GM21576 (cell line): ENCODE results near the gene VSIG4.
A peak's percentile ranks its signal among the peaks of the same experiment; 100 is the strongest.
"Not testable (repeated sequence)": the region's sequence is repeated elsewhere in the genome, so short reads cannot be mapped to it uniquely, and the experiment has no call there.

Experiments
- ATAC-seq: cut with Tn5 transposase; IDR thresholded peaks from one replicate; pipeline ENCODE4 v1.9.1; 2021; ENCODE audit warnings: mild to moderate bottlenecking, moderate library complexity; ENCODE audit not compliant: unreplicated experiment

VSIG4 gene, protein sequence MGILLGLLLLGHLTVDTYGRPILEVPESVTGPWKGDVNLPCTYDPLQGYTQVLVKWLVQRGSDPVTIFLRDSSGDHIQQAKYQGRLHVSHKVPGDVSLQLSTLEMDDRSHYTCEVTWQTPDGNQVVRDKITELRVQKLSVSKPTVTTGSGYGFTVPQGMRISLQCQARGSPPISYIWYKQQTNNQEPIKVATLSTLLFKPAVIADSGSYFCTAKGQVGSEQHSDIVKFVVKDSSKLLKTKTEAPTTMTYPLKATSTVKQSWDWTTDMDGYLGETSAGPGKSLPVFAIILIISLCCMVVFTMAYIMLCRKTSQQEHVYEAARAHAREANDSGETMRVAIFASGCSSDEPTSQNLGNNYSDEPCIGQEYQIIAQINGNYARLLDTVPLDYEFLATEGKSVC

DNA sequence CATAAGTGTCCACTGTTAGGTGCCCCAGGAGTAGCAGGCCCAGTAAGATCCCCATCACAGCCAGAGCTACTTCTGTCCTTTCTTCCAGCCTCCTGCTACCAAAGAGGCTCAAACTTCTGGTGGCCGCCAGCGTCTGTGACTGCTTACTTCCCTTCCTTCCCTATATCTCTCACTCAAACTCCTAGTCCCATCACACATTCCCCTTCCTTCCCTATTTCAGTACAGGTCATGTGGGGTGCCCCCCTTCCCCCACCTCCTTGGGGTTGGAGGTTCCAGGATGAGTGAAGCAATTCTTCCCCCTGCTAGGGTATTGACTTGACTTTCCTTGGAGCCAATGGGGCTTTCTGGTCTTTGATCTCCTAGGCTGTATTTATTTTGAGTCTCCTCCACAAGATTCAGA, at the start of gene VSIG4:
TSS of gene VSIG4 (minus strand) at position 137 of the 400 bp plus-strand sequence. CDS start at position 55, 82 bp downstream.
- ATAC-seq, result no peak

DNA sequence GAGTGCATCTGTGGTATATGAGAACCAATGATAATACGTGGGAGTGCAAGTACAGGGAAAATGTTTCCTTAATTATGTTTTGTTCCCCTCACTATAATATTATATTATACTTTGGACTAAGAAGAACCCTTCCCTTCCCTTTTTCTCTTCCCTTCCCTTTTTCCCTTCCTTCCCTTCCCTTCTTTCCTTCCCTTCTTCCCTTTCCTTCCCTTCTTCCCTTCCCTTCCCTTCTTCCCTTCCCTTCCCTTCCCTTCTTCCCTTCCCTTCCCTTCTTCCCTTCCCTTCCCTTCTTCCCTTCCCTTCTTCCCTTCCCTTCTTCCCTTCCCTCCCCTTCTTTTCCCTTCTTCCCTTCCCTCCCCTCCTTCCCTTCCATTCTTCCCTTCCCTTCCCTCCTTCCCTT, 36.9 kb upstream of the VSIG4 start:
- ATAC-seq, result no peak

DNA sequence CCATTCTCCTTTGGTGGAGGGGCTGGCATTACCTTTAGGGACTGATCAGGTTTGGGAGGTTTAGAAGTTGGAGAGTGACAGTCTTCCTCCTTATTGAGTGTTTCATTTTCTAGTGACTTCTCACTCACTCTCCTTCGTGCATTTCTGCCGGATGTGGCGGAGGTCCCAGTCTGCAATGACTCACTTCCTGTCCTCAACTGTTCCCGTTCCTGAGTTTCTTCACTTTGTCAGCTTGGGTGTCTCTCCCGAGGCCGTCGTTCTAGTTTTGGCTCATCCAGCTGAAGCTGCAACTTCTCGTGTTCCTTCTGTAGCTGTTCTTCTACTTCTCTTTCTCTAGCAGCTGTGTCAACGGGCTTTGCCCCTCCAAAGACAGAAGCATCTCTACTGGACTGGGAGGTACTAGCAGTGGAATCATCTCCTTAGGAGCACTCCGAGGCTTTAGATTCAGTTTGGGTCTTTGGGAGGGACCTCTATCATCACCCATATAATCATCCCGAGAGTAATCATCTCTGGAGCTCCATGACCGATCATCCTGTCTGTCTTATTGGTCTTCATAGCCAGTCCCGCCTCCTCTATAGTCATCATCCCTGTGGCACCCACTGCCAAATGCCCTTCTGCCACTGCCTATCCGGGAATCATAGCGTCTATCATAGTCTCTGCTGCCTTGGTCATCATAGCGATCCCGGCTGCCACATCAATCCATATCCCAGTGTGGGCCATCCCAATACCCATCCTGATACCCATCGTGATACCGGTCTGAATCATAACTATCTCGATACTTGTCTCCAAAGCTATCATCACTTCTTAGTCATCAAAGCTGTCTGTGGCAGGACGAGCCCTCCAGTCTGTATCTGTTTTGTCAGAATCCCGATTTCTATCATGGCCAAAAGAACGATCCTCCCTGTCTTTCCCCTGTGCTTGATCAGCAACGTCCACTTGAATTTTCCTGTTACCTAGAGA, 35.3 kb upstream of the VSIG4 start:
- no peak for ATAC-seq

DNA sequence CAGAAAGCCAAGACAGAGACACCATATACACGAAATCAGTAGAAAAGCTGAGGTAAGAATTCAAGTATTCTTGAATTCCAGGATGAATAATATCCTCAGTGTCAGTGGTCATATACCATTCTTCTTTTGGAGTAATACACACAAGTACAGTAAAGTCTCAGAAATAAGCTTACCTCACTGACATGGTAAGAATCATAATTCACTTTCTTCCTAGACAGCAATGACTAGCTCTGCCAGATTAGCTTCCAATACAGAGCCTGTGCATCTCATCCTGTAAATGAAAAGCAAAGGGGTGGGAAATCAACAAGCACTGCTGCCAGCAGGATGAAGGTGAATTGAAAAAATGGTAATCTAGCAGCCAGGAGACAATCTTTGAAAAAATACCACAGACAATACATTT, 31.2 kb upstream of the VSIG4 start:
- ATAC-seq, result no peak

DNA sequence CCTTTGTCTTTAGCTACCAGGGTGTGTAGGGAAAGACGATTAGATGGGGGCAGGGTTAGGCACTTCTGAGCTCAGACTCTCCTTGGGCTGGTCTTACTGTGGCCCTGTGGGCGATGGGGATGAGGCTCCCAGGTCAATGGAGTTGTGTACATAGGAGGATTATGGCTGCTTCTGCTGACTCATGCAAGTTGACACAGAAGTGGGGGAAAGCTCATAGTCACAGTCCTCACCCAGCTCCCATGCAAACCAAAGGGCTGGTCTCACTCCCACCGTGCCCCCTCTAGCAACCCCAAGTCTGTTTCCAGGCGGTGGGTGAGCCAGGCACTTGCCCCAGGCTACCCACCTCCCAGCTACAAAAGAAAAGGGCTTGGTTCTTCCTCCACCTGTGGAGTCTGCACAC, 24.4 kb upstream of the VSIG4 start:
- no peak for ATAC-seq

DNA sequence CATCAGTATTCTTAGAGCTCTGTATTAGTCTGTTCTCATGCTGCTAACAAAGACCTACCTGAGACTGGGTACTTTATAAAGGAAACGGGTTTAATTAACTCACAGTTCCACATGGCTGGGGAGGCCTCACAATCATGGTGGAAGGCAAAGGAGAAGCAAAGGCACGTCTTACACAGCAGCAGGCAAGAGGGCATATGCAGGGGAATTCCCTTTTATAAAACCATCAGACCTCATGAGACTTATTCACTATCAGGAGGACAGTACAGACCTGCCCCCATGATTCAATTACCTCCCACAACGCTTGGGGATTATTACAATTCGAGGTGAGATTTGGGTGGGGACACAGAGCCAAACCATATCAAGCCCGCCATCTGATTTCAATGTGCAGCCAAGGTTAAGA, 17.1 kb upstream of the VSIG4 start:
- not testable (repeated sequence) for ATAC-seq

DNA sequence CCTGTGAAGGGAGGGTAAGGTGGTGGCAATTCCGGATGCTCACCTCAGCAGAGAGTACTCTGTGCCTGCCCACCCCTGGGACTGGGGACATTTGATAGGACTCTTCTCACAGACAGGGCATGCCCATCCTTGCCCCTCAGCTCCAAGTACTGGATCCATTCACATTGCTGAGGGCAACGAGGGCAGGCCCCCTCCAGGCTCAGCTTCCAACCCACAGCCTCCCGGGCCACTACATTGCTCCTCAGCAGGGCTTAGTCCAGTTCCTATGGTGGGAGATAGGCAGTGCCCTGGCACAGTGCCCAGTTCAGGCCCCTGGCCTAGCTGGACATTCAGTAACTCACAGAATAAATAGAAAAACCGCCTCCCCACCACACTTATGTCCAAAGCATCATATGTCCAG, 15.1 kb upstream of the VSIG4 start:
- no peak for ATAC-seq

DNA sequence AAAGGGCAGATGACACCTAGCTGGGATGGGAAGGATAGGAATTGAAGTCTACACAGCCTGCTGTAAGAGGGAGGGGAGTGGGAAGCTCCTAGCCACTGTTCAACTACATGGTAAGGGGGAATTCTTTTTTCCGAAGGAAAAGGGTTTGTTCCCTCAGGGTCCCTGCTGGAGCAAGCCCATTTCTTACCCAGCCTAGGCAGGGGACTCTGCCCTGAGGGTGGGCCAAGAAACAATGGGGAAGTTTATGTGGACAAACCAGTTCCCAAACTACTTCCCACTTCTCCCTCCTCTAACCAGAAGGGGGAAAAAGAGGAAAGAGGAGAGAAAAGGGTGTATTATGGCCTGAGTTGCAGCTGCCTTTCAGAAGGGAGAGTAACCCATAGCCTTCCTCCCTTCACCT, 13.5 kb upstream of the VSIG4 start:
- ATAC-seq, result no peak

DNA sequence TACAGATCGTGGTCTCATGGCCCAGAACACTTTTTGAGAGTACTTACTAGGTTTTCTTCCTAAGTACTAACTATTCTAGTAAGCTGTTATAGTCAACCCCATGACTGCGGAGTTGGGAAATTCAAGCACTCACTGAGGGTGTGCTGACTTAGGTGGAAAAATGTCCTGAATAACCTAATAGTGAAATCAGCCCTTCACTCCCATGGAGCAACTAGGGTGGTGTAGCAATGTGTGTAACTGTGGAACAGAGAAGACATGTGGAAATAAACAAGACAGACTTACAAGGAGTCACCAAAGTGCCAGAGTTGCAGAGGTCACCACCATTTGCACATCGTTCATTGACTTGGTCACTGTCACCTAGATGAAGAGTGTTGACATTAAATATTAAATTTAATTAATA, 12.1 kb upstream of the VSIG4 start:
- ATAC-seq, result no peak

DNA sequence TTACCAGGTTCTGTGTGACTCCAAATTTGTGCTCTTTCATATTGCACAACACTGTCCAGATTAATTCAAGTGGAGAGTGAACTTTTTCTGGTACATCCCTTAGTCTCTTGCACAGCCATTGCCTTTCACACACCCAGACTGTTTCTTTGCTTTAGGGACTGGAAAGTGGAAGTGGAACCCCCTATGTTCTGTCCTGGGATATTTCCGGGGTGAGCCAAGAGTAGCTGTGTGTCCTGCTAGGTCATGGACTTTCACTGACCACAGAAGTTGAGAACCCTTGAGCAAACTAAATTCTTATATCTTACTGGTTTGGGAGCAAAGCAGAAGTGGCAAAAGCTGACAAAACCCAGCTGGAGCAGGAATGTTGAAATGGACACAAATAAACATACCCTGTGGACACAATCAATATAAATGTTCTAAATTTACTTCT, 10.3 kb upstream of the VSIG4 start:
- no peak for ATAC-seq

DNA sequence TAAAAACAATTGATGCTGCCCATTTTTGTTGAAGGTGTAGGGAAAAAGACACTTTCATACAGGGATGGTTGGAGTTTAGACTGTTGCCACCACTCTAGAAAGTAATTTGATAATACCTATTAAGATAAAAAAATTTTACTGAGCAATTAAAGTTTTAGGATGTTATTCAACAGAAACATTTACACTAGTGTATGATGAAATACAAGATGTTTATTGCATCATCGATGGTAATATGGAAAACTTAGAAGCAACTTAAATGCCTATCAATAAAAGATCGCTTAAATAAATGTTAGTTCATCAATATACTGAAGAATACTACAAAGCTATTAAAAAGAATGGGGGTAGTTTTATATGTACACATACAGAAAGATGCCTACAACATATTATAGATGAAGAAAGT, 9.2 kb upstream of the VSIG4 start:
- ATAC-seq, result no peak

DNA sequence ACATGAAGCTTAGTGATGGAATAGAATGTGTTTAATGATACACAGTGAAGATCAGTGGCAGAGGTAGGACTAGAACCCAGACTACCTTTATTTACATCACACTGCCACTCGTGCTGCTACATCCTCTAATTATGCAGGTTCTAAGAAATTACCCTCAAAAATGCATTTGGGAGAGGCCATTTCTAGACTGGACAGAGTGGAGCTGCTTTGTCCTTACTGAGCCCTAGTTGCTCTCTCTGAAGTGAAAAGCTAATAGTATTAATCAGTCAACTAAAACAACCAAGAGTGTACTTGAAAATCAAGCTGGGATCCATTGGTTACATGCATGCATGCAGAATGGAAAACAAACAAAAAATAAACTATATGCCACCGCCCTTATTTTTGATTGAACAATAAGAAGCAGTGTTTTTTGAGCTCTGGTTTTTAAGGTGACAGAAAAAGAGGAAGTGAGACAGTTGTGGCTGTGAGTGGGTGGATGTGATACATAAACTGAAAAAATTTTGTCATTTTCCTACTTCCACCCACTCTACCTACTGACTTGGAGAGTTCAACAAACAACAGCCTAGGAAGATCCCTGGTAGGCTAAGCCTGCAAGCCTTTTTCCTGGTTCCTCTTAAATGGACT, 6.8 kb upstream of the VSIG4 start:
- peak; percentile 79 for ATAC-seq

DNA sequence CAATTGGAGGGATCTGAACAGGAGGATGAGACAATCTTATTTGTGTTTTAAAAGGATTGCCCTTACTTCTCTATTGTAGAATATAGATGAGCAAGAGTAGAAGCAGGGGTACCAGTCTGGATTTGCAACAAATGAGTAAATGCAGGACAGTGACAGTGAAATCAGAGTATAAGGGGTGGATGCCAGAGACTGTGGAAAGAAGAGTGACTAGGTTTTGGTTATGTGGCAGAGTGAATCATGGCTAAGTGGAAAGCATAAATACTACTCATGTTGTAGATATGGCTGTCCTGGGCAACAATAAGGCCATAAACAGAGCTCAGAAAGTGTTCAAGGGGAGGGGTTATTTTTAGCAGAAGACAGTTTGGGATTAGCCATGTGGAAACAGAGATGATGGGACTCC, 6.0 kb upstream of the VSIG4 start:
- no peak for ATAC-seq

DNA sequence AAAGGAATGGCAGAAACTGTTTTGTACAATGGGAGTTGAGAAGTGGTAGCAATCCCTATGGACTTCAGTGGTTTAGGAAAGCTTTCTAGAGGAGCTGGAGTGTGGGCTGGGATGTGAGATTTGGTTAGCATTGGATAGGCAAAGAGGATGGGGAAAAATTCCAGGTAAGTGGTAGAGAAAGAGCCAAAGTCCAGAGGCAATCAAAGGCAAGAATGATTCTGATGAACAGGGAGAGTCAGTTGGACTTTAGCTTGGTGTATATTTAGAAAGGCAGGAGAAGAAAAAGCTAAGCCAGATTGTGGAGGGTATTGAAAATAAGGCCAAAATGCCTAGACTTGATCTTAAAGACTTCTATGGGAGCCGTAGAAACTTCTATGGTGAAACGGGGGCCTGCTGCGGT, 3.7 kb upstream of the VSIG4 start:
- ATAC-seq, result no peak

DNA sequence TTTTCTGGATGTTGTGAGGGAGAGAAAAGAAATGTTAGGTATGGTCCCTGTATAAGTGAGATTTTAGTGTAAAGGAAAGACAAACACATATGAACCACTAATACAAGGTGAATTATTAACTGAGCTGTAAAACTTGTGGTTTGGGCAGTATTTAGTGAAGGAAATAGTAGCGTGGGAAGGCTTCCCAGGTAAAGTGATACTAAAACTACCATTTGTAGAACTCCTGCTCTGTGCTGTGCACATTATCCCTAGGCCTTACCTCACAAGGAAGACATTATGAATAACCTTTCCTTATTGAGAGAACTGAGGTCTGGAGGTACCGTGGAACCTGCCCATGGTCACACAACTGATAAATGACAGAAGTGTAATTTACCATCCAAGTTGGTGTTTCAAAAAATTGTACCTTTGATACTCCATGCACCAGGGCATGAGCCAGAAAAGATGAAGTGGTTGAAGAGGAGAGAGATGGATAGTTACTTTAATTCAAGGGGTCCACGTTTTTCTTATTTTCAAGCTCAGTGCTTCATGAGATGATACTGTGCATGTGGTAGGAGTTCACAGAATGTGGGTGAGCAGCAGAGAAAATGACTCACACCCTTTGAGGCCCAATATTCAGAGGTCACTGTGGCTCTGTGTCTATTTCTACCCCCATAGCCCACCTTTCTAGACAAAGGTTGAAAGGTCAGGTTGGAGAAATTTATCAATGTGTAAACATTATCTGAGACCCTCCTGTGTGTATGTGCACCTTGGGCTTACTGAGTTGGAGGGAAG, 2.6 kb upstream of the VSIG4 start:
- peak; percentile 37 for ATAC-seq

DNA sequence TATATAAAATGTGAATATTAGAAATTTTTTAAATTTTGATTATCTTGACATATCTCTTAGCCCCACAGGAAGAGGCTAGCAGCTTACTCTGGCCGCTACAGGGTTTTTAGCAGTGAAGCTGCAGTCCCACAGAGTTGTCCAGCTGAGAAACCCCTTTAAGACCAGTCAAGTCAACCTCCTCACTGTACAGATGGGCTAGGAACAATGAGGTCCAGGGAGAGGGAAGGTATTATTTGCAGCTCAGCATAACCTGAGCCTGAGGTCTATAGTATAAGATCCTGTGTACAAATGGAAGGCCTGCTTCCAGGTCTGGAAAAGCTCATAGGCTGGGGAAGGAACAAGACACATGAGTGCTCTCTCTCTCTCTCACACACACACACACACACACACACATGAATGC, 1.8 kb downstream of the VSIG4 start:
- no peak for ATAC-seq

DNA sequence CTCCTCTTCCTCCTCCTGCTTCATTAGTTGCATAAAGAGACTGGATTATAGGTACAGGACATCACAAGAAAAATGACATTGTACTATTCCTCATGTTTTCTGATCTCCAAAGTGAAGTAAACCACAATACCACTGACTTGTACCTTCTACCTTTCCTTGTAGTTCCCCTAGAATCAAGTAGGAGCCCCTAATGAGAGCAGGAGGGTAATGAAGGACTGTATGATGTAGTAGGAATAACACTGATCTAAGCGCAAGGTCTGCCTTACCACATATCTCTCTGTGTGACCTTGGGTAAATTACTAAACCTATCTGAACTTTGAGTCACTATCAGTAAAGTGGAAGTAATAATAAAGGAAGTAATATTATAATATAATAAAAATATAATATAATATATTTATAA, 3.6 kb downstream of the VSIG4 start:
- ATAC-seq, result no peak

DNA sequence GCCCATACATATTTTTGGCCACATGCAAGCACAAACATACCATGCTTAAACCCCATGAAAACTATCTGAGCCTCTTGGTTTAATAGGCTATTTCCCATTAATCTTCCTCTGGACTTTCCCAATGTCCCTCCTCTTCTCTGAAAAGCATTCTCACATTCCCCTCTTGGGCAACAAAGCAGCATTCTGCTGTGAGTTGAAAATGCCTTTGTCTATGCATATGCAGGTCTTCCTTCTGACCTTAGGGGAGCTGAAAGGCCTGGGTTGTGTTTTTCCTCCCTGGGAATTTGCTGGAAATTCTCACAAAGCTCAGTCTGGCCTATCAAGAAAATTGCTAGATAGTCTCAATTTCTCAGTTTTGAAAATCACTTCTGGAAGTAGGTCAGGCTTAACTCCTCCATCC, 4.2 kb downstream of the VSIG4 start:
- no peak for ATAC-seq

DNA sequence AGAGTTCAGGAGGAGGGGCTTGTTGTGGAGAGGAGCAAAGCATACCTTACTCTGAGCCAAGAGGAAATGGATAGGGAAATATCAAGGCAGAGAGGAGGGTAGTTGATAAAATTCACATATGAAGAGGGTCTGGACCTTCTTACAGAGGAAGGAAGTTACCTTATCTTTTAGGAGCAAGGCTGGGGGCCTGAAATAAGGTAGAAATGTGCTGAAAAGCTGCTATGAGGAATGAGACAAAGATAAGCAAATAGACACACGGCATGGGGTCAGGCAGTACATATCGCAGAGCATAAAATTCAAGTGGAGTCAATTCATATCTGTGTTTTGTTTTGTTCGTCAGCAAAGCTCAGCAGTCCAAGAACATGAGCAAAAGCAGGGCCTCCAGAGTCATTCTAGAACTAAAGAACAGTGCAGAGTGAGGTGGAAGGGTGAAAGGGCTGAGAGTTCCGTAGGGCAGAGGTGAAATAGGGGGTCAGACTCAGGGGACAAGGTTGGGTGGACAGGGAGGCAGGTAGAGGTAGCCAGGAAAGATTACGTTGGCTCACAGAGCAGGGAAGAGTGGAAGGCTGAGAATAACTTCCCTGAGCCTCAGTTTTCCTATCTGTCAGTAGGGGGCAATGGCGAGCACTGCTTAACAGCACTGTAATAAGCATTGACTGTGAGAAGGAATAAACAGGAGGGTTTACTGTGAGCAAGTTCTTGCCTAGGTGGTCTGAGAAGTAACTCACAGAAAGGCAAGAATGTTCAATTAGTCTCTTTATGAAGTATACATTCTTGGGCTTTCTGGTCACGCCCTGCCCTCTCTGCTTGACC, 9.2 kb downstream of the VSIG4 start:
- ATAC-seq, result peak; percentile 72

DNA sequence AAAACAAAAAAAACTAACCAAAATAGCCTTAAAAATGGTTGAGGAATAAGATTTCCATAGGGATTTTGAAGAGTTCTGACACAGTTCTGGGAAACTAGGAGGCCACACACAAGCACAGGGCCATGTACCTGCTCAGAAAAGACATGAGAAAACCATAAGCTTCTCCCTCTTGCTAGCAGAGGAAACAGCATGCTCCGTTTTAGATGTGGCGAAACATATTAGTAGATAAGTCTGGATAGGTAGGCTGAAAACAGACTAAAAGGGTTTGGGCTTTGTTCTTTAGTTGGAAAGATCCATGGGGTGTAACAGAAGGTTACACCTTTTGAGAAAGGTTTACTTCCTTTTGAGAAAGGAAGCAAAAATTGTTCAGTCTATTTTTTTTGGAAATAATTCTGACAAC, 10.9 kb downstream of the VSIG4 start:
- no peak for ATAC-seq
